ENCODE results near the gene WWOX.

- TF ChIP-seq CTCF (IDR thresholded peaks at IDR 0.05): no peak
- TF ChIP-seq EZH2 (IDR thresholded peaks at IDR 0.05; ENCODE audit: borderline replicate concordance, insufficient read depth, low read depth, low read length, poor library complexity, severe bottlenecking): no peak
These were observed 969.7 kb downstream of the WWOX start for GRCh38 chr16:79069121-79069520.
